Psoas muscle (tissue), 8 donors: ENCODE measurements around the gene SSMEM1. TPM values are rescaled to one million over a fixed set of nuclear protein-coding genes. Genes with fewer than 3 reads are reported as not detected.
"Not testable (repeated sequence)": the region's sequence is repeated elsewhere in the genome, so short reads cannot be mapped to it uniquely, and the experiment has no call there.

Experiments used
- ATAC-seq, 4 donors: fragments of 200-7000 bp; cut with Tn5 transposase; one replicate each; pipeline ENCODE4 v1.9.1; 2020; ENCODE audit warnings: moderate library complexity in 3 of 4, mild to moderate bottlenecking in 2 of 4
- DNase-seq, 2 donors: peaks; one replicate each; pipeline ENCODE4 v3.0.0-alpha.2; 2020
- H3K27ac ChIP-seq: fragments of 200-600 bp; one replicate; pipeline ENCODE4 v1.8.0; 2022
- H3K27me3 ChIP-seq, 3 donors: fragments of 200-600 bp in 1 of 3; one replicate each; pipeline versions ENCODE4 v1.6.1 to v1.8.0; 2013 to 2022; ENCODE audit warnings: low read length in 2 of 3, mild to moderate bottlenecking in 2 of 3, moderate library complexity in 1 of 3; ENCODE audit not compliant: insufficient read depth in 3 of 3
- H3K36me3 ChIP-seq, 2 donors: fragments of 200-600 bp in 1 of 2; one replicate each; pipeline versions ENCODE4 v1.6.1 to v1.8.0; 2013 to 2022; ENCODE audit warnings: low read depth in 1 of 2, mild to moderate bottlenecking in 1 of 2, moderate library complexity in 1 of 2; ENCODE audit not compliant: insufficient read depth in 1 of 2
- H3K4me1 ChIP-seq: fragments of 200-600 bp; one replicate; pipeline ENCODE4 v1.8.0; 2022
- H3K4me3 ChIP-seq: fragments of 200-600 bp; one replicate; pipeline ENCODE4 v1.8.0; 2022; ENCODE audit warnings: mild to moderate bottlenecking
- H3K9me3 ChIP-seq: fragments of 200-600 bp; one replicate; pipeline ENCODE4 v1.8.0; 2022
- WGBS, 3 donors: extraction: QIAGEN DNeasy Blood & Tissue Kit; methylation state at CpG; one replicate each; pipeline versions ENCODE4 v1.1.6 to v1.1.7; 2013; 5-methylcytosine and 5-hydroxymethylcytosine counted together
- intact Hi-C, 2 donors: fragments of 100-400 bp; cut with DNase I; formaldehyde crosslinking; loops; one replicate each; pipeline versions ENCODE4 v1.11.0 to v1.14.2; 2022
- polyA plus RNA-seq, 3 donors: library from polyadenylated mRNA; stranded (reverse); fragments of 200-250 nt; gene quantifications; one replicate each; pipeline ENCODE4 v1.2.3, GENCODE V29; 2013
- total RNA-seq, 4 donors: library from RNA; stranded (reverse); fragmentation: NEBNext Ultra II Directional in 2 of 4; extraction: Animal tissue kit (Norgen Biotek cat#: 25700) in 2 of 4; gene quantifications; one replicate each; pipeline versions ENCODE4 v1.2.1 to v1.2.4, GENCODE V29; 2021 to 2023
- TF ChIP-seq, protein P1 (sequence below): fragments of 200-600 bp; IDR thresholded peaks from one replicate; pipeline ENCODE4 v1.8.0; 2022; ENCODE audit warnings: antibody characterized with exemption
- donor health status: healthy with polysubstance abuse.
- donor health status: DM: no; HTN: no; CAD: no; lungs with moderate emphysema.
- donor health status: Bipolar disorder and iron deficiency.
- donor health status: healthy.
- donor health status: DM: yes; HTN: yes; CAD: no.
- donor health status: DM: no; HTN: no; CAD: no.
- donor health status: DM: no; HTN: no; CAD: no.
- donor health status: DM: yes; HTN: yes; CAD: no.

The SSMEM1 gene
- total and polyA plus RNA-seq, 7 donors = not detected

DNA sequence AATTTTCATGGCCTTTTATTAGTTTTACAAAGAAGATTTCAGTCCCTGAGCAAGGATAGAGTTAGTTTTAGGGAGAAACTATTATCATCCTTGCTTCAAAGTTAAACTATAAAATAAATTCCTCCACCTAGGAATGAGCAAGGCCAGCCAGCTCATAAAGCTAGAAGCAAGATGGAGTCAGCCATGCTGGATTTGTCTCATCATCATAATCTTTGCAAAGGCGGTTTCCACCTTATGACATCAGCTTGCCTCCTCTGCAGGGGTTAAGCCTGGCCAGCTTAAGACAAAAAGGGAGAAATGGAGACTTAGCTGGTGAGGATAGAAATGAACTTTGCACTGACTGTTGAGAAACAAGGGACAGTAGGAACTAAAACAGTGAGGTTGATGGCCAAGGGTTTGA lies 18.7 kb downstream of the SSMEM1 start:
- Histone ChIP-seq H3K4me3 (no peak overlapping the region), H3K27me3 (no peaks in the 10 kb centered on the region), H3K27ac (no peak overlapping the region), H3K36me3 (no peaks in the 10 kb centered on the region), H3K9me3 (no peaks in the 10 kb centered on the region), H3K4me1 (no peaks in the 10 kb centered on the region)
- TF ChIP-seq, protein P1, sequence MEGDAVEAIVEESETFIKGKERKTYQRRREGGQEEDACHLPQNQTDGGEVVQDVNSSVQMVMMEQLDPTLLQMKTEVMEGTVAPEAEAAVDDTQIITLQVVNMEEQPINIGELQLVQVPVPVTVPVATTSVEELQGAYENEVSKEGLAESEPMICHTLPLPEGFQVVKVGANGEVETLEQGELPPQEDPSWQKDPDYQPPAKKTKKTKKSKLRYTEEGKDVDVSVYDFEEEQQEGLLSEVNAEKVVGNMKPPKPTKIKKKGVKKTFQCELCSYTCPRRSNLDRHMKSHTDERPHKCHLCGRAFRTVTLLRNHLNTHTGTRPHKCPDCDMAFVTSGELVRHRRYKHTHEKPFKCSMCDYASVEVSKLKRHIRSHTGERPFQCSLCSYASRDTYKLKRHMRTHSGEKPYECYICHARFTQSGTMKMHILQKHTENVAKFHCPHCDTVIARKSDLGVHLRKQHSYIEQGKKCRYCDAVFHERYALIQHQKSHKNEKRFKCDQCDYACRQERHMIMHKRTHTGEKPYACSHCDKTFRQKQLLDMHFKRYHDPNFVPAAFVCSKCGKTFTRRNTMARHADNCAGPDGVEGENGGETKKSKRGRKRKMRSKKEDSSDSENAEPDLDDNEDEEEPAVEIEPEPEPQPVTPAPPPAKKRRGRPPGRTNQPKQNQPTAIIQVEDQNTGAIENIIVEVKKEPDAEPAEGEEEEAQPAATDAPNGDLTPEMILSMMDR = no peak
- DNase-seq (no peak), ATAC-seq (no peak)
- intact Hi-C loops = no loop called here
- WGBS, 3 donors = 94 to 100% (median 99%) methylated on average over 1 of the region's 1 CpG

DNA sequence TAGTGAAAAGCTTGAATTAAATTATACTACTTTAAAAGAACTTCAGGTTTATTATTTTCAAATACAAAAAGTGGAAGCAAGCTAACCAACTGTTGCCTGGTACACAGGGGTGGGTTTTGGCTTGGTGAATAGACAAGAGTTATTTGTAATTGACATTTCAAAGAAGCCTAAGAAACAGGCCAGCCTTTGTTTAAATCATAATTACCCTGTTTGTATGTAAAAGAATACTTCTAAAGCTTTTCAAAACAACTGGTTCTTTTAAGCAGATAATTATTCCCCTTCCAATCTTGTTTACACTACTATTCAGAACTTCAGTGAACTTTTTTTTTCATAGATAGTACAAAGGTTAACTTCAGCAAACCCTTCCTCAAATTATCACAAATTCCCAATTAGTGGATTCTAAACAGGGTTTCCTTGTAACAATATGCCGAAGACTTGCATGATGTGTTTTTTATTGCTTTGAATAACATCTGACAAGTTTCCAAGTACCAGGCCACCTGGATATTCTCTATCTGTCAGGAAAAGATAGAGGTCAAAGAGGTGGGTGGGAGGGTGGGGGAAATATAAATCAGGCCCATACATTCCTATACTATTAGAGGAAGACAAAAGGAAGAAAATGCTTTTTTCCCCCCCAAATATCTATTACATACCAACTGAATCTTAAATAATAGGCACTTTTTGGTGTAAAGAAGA lies 20.4 kb downstream of the SSMEM1 start:
- Histone ChIP-seq H3K27ac (no peak overlapping the region), H3K36me3 (no peaks in the 10 kb centered on the region), H3K4me3 (no peak overlapping the region), H3K27me3 (no peaks in the 10 kb centered on the region), H3K4me1 (no peaks in the 10 kb centered on the region), H3K9me3 (no peaks in the 10 kb centered on the region)
- TF ChIP-seq, protein P1 = no peak
- DNase-seq = no peak
- intact Hi-C loops = no loop called here
- 37 to 41% (median 38%) methylated on average over 1 of the region's 1 CpG for WGBS, 3 donors
- no peak for ATAC-seq

GRCh38 chr7:130228840-130229502 lies 21.3 kb downstream of the SSMEM1 start:
- H3K27ac ChIP-seq = no peak overlapping the region
- H3K4me1 ChIP-seq = no peaks in the 10 kb centered on the region
- WGBS, 3 donors = 69 to 85% (median 70%) methylated on average over 7 of the region's 7 CpGs
- DNase-seq = no peak
- ATAC-seq = no peak
- no peaks in the 10 kb centered on the region for H3K9me3 ChIP-seq
- H3K36me3 ChIP-seq = no peaks in the 10 kb centered on the region
- no peak overlapping the region for H3K4me3 ChIP-seq
- TF ChIP-seq, protein P1 = no peak
- intact Hi-C loops = no loop called here
- no peaks in the 10 kb centered on the region for H3K27me3 ChIP-seq

- H3K27me3 ChIP-seq, H3K4me3 ChIP-seq, H3K36me3 ChIP-seq, H3K9me3 ChIP-seq, DNase-seq, H3K27ac ChIP-seq, H3K4me1 ChIP-seq, ATAC-seq, intact Hi-C loops: not testable (repeated sequence)
- 88 to 92% (median 92%) methylated on average over 10 to 28 of the region's 28 CpGs for WGBS, 3 donors
Observed at GRCh38 chr7:130229981-130230380, 22.3 kb downstream of the SSMEM1 start.

DNA sequence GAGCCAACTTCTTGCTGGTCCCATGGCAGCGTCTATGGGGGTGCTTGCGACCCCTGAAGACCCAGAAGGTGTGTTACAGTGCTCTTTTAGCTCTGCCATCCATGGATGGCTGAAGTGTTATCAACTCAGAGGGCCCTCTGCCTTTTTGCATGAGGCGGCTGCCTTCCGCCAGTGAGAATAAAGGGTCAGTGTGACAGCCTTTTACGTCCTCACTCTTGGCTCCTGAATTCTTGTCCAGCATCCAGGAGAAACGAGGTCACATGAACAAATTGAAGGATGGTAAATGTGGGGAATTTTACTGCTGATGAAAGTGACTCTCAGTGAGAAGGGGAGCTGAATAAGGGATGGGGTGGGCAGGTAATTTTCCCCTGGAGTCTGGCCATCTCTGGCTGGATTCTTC lies 24.1 kb downstream of the SSMEM1 start:
- 55 to 70% (median 55%) methylated on average over 6 of the region's 6 CpGs for WGBS, 3 donors
- intact Hi-C loops = no loop called here
- no peak overlapping the region for H3K27ac ChIP-seq
- H3K4me1 ChIP-seq = peaks cover 3% of the 10 kb centered on the region
- no peak overlapping the region for H3K4me3 ChIP-seq
- H3K27me3 ChIP-seq = no peaks in the 10 kb centered on the region
- no peak for ATAC-seq
- no peaks in the 10 kb centered on the region for H3K9me3 ChIP-seq
- TF ChIP-seq, protein P1 = no peak
- DNase-seq = no peak
- H3K36me3 ChIP-seq = no peaks in the 10 kb centered on the region
